ENCODE data around the gene SMG9.

SMG9 gene

GRCh38 chr19:43725468-43725867 lies 29.3 kb downstream of the SMG9 start:
- DNase-seq (no peak), ATAC-seq (no peak)

- ATAC-seq = no peak
- no peak for DNase-seq
Measured at GRCh38 chr19:43724896-43725295, 29.9 kb downstream of the SMG9 start.

GRCh38 chr19:43723588-43723987 lies 31.2 kb downstream of the SMG9 start:
- no peak for ATAC-seq
- DNase-seq = no peak

- DNase-seq (no peak), ATAC-seq (no peak)
Measured at GRCh38 chr19:43721469-43722048, 33.2 kb downstream of the SMG9 start.

- no peak for ATAC-seq
- DNase-seq = no peak
Measured at GRCh38 chr19:43720936-43721335, 33.8 kb downstream of the SMG9 start.

- ATAC-seq (no peak), DNase-seq (no peak)
Measured at GRCh38 chr19:43719918-43720317, 34.8 kb downstream of the SMG9 start.

GRCh38 chr19:43719378-43719868 lies 35.3 kb downstream of the SMG9 start:
- DNase-seq (no peak), ATAC-seq (no peak)

- ATAC-seq (no peak), DNase-seq (no peak)
Measured at GRCh38 chr19:43718627-43719377, 36.0 kb downstream of the SMG9 start.

- no peak for DNase-seq
- ATAC-seq = no peak
Measured at GRCh38 chr19:43715776-43716175, 39.0 kb downstream of the SMG9 start, which contains the start of gene IRGC. IRGC (plus strand) TSS chr19:43716076; CDS start chr19:43718559, 2,483 bp downstream.

GRCh38 chr19:43713208-43713607 lies 41.6 kb downstream of the SMG9 start:
- no peak for ATAC-seq

GRCh38 chr19:43711751-43712355 lies 42.9 kb downstream of the SMG9 start:
- ATAC-seq = no peak
- DNase-seq = no peak

More at GRCh38 chr19:43713208-43713607, 41.6 kb downstream of the SMG9 start:
- DNase-seq = no peak

GRCh38 chr19:43708716-43709115 lies 46.0 kb downstream of the SMG9 start:
- ATAC-seq = no peak
- no peak for DNase-seq

GRCh38 chr19:43707158-43707712 lies 47.5 kb downstream of the SMG9 start:
- DNase-seq (no peak), ATAC-seq (no peak)

GRCh38 chr19:43705729-43706128 lies 49.0 kb downstream of the SMG9 start:
- DNase-seq = no peak
- ATAC-seq = no peak

GRCh38 chr19:43704002-43704705 lies 50.6 kb downstream of the SMG9 start:
- DNase-seq = no peak
- no peak for ATAC-seq

- DNase-seq = peak; percentile 24
- ATAC-seq = peak; percentile 9
Measured at GRCh38 chr19:43700395-43701000, 54.3 kb downstream of the SMG9 start.

- DNase-seq (peak; percentile 13), ATAC-seq (no peak)
Measured at GRCh38 chr19:43699506-43700394, 55.0 kb downstream of the SMG9 start.

GRCh38 chr19:43697295-43697694 lies 57.5 kb downstream of the SMG9 start:
- ATAC-seq (no peak), DNase-seq (no peak)

- no peak for ATAC-seq
- no peak for DNase-seq
Measured at GRCh38 chr19:43695985-43696704, 58.6 kb downstream of the SMG9 start.

GRCh38 chr19:43694553-43694952 lies 60.2 kb downstream of the SMG9 start:
- ATAC-seq (no peak), DNase-seq (no peak)
